ENCODE measurements around the gene PCBP2.
"Not testable (repeated sequence)": the region's sequence is repeated elsewhere in the genome, so short reads cannot be mapped to it uniquely, and the experiment has no call there.

Gene PCBP2

GRCh38 chr12:53441040-53441833 is 10.7 kb upstream of the PCBP2 start, which contains the start of gene PRR13:
PRR13 (plus strand) TSS chr12:53441734; CDS start chr12:53442715, 981 bp downstream.
- peak; percentile 99 for DNase-seq (ENCODE audit: low read depth in 2 of 2)

- no peak for DNase-seq (ENCODE audit: low read depth in 2 of 2)
Measured at GRCh38 chr12:53443955-53444354, 7.9 kb upstream of the PCBP2 start.

DNA sequence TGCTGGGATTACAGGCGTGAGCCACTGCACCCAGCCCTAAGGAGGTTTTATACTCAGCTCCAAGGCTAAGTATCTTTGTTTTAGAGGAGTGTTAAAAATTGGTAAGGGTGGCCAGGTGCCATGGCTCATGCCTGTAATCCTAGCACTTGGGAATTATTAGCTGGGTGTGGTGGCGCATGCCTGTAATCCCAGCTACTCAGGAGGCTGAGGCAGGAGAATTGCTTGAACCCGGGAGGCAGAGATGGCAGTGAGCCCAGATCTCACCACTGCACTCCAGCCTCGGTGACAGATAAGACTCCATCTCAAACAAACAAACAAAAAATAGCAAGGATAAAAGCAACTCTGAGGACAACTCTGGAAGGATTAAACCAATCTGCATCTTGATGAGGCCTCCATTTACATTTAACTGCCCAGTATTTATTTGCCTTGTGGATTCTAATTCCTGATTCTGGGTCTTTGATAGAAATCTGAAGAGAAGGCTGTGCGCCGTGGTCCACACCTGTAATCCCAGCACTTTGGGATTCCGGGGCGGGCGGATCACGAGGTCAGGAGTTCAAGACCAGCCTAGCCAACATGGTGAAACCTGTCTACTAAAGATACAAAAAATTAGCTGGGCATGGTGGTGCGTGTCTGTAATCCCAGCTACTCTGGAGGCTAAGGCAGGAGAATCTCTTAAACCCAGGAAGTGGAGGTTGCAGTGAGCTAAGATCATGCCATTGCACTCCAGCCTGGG is 7.1 kb upstream of the PCBP2 start:
- DNase-seq (ENCODE audit: low read depth in 2 of 2): not testable (repeated sequence)

GRCh38 chr12:53450936-53451335 is 966 bp upstream of the PCBP2 start:
- no peak for DNase-seq (ENCODE audit: low read depth in 2 of 2)

DNA sequence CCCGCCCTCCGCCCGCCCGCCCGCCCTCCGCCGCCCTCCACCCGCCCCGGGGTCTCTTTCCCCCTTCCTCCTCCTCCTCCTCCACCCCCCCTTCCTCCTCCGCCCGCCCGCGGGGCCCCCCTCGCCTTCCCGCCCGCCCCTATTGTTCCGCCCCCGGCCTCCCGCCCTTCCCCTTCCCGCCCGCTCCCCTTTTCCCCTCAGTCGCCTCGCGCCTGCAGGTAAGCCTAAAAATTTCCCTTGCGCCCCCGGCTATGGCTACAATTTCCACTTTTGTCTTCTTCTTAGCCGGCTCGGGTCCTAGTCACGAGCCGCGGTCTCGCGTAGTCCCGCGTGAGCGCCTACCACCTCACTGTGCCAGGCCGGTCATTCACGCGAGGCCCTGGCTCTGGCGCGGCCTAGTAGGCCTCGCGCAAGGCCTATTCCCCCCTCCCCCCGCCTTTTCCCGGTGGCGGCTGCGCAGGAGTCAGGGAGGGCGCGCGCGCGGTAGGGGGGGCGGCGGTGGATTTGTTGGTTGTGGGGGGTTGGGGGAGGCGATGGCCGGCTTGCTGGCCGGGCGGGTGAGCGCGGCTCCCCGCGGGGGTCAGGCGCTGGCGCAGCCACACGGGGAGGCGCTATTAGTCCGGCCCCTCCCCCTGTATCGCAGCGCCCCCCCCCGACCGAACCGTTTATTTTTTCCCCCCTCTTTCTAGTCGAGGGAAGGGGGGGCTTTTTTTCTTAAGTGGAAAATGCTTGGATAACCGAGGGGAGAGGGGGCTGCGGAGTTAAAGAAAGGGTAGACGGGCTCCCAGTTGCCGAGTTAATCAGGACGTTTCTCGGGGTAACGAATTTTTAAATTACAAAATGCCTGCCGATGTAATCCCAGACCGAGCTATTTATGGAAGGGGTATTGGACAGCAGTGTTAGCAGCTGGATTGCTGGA is 516 bp downstream of the PCBP2 start:
- peak; percentile 43 to 56 for DNase-seq (ENCODE audit: low read depth in 2 of 2)

DNA sequence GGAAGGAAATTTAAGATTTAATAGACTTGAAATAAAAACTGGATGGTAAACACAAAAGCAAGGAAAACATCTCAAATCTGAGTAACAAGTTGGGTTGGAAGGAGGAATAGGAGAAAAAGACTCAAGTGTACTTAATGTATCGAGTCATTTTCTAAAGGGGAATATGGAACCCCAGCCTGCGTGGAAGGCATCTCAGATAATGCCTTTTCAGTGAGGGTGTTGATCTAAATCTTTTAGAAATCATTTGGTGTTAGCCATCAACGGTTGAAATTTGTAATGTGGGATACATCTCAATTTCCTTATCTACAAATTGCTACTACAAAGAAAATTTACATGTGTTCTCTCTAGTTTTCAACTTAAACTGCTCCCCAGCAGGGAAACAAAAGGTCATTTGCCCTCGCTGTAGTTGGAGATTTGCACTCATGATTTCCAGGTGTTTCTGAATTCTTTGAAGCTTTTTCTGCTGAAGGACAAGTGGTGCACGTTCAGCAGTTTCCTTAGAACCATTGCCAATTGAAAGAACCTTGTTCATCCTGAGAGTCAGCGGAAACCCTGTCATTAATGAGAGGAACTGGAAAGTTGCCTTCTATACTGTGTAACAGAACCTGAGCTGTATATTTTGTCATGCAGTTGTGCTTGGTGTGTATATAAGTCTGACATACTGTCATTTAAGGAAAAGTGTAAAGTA is 2.2 kb downstream of the PCBP2 start:
- no peak for DNase-seq (ENCODE audit: low read depth in 2 of 2)

GRCh38 chr12:53454707-53455106 is 2.8 kb downstream of the PCBP2 start:
- no peak for DNase-seq (ENCODE audit: low read depth in 2 of 2)

DNA sequence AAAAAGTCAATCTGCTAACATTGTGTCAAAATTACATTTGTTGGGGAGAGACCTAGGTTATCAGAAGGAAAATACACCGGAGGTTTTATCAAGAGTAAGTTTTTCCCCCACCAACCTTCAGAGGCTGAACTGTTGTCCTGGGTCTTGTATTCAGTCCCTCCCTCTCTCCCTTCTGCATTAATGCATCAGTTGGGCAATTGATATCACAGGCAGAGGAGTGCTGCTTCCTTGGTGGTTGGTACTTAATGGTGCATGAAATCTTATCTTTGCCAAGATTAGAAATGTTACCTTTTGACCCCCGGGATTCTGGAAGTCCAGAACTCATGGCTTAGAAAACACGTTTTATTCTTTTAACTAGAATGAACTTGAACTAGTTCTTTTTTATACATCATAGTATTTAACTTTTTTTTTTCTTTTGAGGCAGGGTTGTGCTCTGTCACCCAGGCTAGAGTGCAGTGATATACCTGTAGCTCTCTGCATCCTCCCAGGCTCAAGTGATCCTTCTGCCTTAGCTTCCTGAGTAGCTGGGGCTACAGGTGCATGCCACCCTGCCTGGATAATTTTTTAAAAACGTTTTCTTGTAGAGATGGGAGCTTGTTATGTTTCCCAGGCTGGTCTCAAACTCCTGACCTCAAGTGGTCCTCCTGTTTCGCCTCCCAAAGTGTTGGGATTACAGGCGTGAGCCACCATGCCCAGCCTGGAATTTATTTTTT is 4.9 kb downstream of the PCBP2 start:
- DNase-seq (ENCODE audit: low read depth in 2 of 2): no peak

- no peak for DNase-seq (ENCODE audit: low read depth in 2 of 2)
Measured at GRCh38 chr12:53459097-53459496, 7.2 kb downstream of the PCBP2 start.

DNA sequence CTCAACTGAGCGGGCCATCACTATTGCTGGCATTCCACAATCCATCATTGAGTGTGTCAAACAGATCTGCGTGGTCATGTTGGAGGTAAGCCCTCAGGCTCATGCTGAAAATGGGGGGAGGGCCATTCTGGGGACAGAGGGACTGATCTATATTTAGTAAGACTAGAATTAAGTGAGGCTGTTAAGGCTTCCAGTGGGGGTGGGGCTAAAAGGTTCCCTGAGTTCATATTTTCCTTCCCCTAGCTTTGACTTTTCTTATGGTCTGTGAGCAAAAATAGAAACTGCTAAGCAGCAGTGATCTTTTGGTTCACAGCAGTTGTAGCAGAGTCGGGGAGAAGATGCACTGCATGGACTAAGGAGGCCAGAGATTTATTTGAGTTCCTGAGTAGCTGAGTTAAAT is 9.2 kb downstream of the PCBP2 start:
- no peak for DNase-seq (ENCODE audit: low read depth in 2 of 2)

- no peak for DNase-seq (ENCODE audit: low read depth in 2 of 2)
Measured at GRCh38 chr12:53461591-53461990, 9.7 kb downstream of the PCBP2 start.

DNA sequence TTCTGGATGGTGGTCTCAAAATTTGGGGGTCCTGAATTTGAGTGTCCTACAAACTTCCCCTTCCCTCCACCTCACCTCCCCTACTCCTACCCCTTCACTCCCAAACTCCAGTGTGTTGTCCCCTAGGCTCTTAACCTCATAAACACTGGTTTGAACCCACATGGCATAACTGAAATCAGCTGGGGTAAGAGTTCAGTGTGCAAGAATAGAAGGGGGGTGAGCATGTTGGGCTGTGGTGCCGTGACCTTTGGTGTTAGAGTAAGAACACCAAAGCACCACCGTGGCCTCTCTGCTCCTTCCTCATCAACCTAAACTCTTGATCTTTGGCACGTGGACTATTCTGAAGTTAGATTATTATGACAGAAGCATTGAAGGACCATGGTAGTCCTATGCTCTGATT is 11.0 kb downstream of the PCBP2 start:
- DNase-seq (ENCODE audit: low read depth in 2 of 2): no peak

GRCh38 chr12:53463802-53464560 is 12.1 kb downstream of the PCBP2 start:
- DNase-seq (ENCODE audit: low read depth in 2 of 2): no peak

GRCh38 chr12:53464685-53465418 is 12.9 kb downstream of the PCBP2 start:
- DNase-seq (ENCODE audit: low read depth in 2 of 2): no peak

GRCh38 chr12:53465679-53466078 is 13.8 kb downstream of the PCBP2 start:
- DNase-seq (ENCODE audit: low read depth in 2 of 2): no peak

DNA sequence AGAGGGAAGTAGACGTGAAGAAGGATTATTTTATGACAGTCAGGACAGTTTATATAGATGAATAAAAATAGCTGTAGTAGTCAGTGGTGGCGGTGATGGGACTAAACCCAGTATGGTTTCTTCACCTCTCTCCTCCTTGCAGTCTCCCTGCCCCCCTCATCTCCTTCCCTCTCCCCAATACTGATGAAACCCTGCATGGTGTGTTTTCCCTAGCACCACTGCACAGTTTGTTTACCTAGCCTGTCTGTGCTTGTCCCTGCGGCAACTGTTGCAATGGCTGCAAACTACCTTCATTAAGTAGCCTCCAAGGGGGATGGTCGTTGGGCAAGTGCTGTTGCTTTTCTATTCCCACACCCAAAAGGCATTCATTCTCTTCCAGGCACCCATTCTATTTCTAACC is 14.7 kb downstream of the PCBP2 start:
- DNase-seq (ENCODE audit: low read depth in 2 of 2): no peak

- DNase-seq (ENCODE audit: low read depth in 2 of 2): no peak
Measured at GRCh38 chr12:53467082-53467481, 15.2 kb downstream of the PCBP2 start.

DNA sequence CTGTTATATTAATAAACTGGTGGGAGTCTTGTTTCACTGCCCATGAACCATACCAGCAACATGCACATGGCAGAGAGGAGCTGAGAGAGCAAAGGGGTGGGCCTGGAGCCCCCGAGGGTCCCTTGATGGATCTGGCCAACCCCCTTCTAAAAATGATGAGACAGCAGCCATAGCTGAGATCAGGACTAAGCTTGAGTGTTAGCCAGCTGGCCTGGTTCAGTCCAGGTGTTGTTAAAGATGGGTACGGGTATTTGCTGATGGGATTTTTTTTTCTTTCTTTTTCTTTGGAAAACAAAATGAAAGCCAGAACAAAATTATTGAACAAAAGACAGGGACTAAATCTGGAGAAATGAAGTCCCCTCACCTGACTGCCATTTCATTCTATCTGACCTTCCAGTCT is 16.0 kb downstream of the PCBP2 start:
- DNase-seq (ENCODE audit: low read depth in 2 of 2): no peak

- no peak for DNase-seq (ENCODE audit: low read depth in 2 of 2)
Measured at GRCh38 chr12:53468282-53468681, 16.4 kb downstream of the PCBP2 start.

Data from activated CD4-positive, alpha-beta T cell treated with anti-CD3 and anti-CD28 coated beads for 24 hours (primary cell).